HepG2 (cell line): ENCODE data around the gene FUNDC1. TPM values are rescaled to one million over a fixed set of nuclear protein-coding genes. Genes with fewer than 3 reads are reported as not detected.

Source experiments
- KLF6 ChIP-seq: IDR thresholded peaks from 2 replicates; pipeline ENCODE4 v1.8.0; 2016; ENCODE audit warnings: missing biosample characterization, missing genetic modification reagents
- NR1H2 ChIP-seq: sonication (generic); formaldehyde crosslinking; IDR thresholded peaks from 2 replicates; pipeline ENCODE4 v1.8.1; 2022; ENCODE audit warnings: low read depth, missing genetic modification reagents, borderline replicate concordance
- POLR2G ChIP-seq: fragments of 200-400 bp; formaldehyde crosslinking; IDR thresholded peaks from 2 replicates; pipeline ENCODE4 v1.6.1; 2018; ENCODE audit warnings: mild to moderate bottlenecking, low read depth, low read length, moderate library complexity
- RAD21 ChIP-seq: fragments of 450-650 bp; formaldehyde crosslinking; IDR thresholded peaks from 2 replicates; pipeline ENCODE4 v1.5.0; 2020; ENCODE audit warnings: mild to moderate bottlenecking
- RBAK ChIP-seq: sonication (generic); formaldehyde crosslinking; IDR thresholded peaks from 2 replicates; pipeline ENCODE4 v1.5.1; 2020; ENCODE audit warnings: mild to moderate bottlenecking, missing genetic modification reagents
- SMARCC2 ChIP-seq: fragments of 450-650 bp; IDR thresholded peaks from 2 replicates; pipeline ENCODE4 v1.6.1; 2017; ENCODE audit warnings: antibody characterized with exemption, mild to moderate bottlenecking
- TAF15 ChIP-seq: fragments of 200-400 bp; formaldehyde crosslinking; IDR thresholded peaks from one replicate; pipeline ENCODE4 v1.6.1; 2018; ENCODE audit warnings: mild to moderate bottlenecking, low read depth, low read length; ENCODE audit not compliant: poor library complexity, severe bottlenecking
- YEATS4 ChIP-seq: sonication (generic); formaldehyde crosslinking; IDR thresholded peaks from 2 replicates; pipeline ENCODE4 v1.4.0; 2020; ENCODE audit warnings: missing genetic modification reagents, borderline replicate concordance
- ZNF598 ChIP-seq: sonication (generic); formaldehyde crosslinking; IDR thresholded peaks from 2 replicates; pipeline ENCODE4 v1.5.1; 2020; ENCODE audit warnings: mild to moderate bottlenecking, missing genetic modification reagents, borderline replicate concordance
- ZNF772 ChIP-seq: sonication (generic); formaldehyde crosslinking; IDR thresholded peaks from 2 replicates; pipeline ENCODE4 v1.5.0; 2020; ENCODE audit warnings: mild to moderate bottlenecking, missing genetic modification reagents
- ZNF788 ChIP-seq: sonication (generic); formaldehyde crosslinking; IDR thresholded peaks from 2 replicates; pipeline ENCODE4 v1.5.0; 2020; ENCODE audit warnings: mild to moderate bottlenecking, missing genetic modification reagents, borderline replicate concordance
- polyA plus RNA-seq, 8 experiments: library from polyadenylated mRNA; depleted of rRNA in 3 of 8; stranded (reverse) in 7 of 8; unstranded in 1 of 8; fragments of >200 nt; fragmentation: Illumina TruSeq in 4 of 8; extraction: Trizol in 4 of 8; gene quantifications; 2 replicates each; pipeline versions ENCODE4 v1.2.1 to v1.2.3, GENCODE V29; 2011 to 2016; ENCODE audit warnings: low read depth in 4 of 8, missing spikeins in 1 of 8, mixed read lengths in 1 of 8; ENCODE audit not compliant: insufficient read depth in 1 of 8
- total RNA-seq, 5 experiments: library from RNA; depleted of rRNA; stranded (reverse); fragments of >200 nt; fragmentation: Illumina TruSeq; extraction: Trizol; gene quantifications; 2 replicates each; pipeline ENCODE4 v1.2.3, GENCODE V29; 2016; ENCODE audit warnings: low read depth in 1 of 5
- TF ChIP-seq, protein P1 (sequence below): sonication (generic); formaldehyde crosslinking; IDR thresholded peaks from 2 replicates; pipeline ENCODE4 v1.4.0; 2020; ENCODE audit warnings: missing genetic modification reagents
- TF ChIP-seq, protein P2 (sequence below): sonication (generic); formaldehyde crosslinking; IDR thresholded peaks from 2 replicates; pipeline ENCODE4 v1.5.0; 2020; ENCODE audit warnings: mild to moderate bottlenecking, missing genetic modification reagents, moderate library complexity

The FUNDC1 gene
- total and polyA plus RNA-seq, 2 of the 13 experiments (the other 11 are each of a cell fraction or from before 2014, with no cell fraction given) = 11.9 to 13.9 TPM

DNA sequence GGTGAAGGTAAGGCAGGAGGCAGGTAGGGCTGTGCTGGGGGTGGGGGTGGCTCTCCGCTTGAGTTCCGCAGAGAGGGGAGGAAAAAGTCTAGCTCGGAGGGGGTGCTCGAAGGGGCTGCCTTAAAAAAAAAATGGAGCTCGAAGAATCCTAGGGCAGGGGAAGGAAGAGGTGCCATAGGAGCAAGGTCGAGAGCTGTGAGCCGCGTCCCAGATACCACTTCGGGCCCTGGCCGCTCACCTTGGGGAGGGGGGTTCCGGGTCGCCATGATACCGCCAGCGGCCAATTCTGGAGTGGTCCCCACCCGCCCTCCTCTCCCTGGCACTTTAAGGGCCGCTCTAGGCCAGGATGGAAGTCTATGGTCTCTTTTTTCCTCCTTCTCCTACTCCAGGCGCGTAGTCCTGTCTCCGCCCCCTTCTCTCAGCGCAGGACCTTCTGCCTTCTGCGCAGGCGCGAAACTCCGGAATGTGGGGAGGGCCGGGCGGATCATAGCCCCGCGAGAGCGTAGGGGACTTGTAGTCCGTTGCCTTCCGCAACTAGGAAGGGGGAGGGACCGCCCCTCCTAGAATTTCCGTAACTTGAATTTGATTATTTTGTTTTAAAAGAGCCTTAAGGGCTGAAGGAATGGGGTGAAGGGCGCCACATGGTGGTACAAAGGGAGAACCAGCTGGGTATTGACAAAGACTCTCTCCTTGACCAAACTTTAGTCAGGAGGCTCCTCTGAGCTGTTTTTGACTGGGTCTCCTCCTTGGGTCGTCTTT lies at the start of gene FUNDC1 (continued):
- TF ChIP-seq ZNF772 (CRISPR knock-in tag) (no peak), RBAK (no peak), KLF6 (CRISPR knock-in tag) (no peak), NR1H2 (CRISPR knock-in tag) (no peak), RAD21 (no peak), TAF15 (no peak), ZNF788 (CRISPR knock-in tag) (peak; percentile 46; the same call in 1 of the 2 replicates), POLR2G (peak; percentile 67), YEATS4 (CRISPR knock-in tag) (peak; percentile 29; the same call in 1 of the 2 replicates), SMARCC2 (no peak), ZNF598 (CRISPR knock-in tag) (no peak)
- TF ChIP-seq, protein P1, sequence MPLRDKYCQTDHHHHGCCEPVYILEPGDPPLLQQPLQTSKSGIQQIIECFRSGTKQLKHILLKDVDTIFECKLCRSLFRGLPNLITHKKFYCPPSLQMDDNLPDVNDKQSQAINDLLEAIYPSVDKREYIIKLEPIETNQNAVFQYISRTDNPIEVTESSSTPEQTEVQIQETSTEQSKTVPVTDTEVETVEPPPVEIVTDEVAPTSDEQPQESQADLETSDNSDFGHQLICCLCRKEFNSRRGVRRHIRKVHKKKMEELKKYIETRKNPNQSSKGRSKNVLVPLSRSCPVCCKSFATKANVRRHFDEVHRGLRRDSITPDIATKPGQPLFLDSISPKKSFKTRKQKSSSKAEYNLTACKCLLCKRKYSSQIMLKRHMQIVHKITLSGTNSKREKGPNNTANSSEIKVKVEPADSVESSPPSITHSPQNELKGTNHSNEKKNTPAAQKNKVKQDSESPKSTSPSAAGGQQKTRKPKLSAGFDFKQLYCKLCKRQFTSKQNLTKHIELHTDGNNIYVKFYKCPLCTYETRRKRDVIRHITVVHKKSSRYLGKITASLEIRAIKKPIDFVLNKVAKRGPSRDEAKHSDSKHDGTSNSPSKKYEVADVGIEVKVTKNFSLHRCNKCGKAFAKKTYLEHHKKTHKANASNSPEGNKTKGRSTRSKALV = no peak
- TF ChIP-seq, protein P2, sequence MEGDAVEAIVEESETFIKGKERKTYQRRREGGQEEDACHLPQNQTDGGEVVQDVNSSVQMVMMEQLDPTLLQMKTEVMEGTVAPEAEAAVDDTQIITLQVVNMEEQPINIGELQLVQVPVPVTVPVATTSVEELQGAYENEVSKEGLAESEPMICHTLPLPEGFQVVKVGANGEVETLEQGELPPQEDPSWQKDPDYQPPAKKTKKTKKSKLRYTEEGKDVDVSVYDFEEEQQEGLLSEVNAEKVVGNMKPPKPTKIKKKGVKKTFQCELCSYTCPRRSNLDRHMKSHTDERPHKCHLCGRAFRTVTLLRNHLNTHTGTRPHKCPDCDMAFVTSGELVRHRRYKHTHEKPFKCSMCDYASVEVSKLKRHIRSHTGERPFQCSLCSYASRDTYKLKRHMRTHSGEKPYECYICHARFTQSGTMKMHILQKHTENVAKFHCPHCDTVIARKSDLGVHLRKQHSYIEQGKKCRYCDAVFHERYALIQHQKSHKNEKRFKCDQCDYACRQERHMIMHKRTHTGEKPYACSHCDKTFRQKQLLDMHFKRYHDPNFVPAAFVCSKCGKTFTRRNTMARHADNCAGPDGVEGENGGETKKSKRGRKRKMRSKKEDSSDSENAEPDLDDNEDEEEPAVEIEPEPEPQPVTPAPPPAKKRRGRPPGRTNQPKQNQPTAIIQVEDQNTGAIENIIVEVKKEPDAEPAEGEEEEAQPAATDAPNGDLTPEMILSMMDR (CRISPR knock-in tag) = no peak
